ENCODE data around the gene BATF2.

Gene BATF2

DNA sequence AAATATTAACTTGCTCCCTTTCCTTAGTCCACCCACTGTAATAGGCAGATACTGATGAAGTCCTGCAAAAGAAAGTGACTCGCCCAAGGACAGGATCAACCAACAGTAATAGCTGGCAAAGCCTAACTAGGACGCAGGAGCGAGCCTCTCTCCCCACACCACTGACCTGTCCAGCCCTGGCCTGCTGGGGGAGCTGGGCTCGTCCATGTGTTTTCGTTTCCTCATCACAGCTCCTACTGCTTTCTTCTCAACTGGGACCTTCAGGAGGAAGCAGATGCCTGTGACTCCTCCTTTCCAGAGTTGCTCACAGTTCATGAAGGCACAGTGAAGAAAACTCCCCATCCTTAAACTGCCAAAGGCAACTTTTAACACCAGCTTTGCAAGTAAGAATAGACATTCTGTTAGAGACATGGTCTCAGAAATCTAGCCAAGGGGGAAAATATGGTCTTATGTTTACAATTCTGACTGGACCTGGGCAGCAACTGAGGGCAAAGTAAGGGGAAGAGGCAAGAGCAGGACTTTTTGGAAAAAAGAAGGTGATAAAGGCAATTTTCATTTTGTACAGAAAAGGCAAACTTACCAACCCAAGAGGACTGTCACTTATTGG, 49.5 kb downstream of the BATF2 start:
- Histone ChIP-seq H3K9ac (ENCODE audit: low read depth in 1 of 2, low read length in 2 of 2) (no peak overlapping the region), H3K36me3 (ENCODE audit: control insufficient read depth in 1 of 2, insufficient read depth in 2 of 2, low read length in 2 of 2) (no peaks in the 10 kb centered on the region), H3K4me3 (ENCODE audit: low read depth in 1 of 2, low read length in 2 of 2) (no peak overlapping the region), H3K27me3 (ENCODE audit: control insufficient read depth in 1 of 2, insufficient read depth in 2 of 2, low read length in 2 of 2) (peaks cover 0 to 4% of the 10 kb centered on the region in 2 donors), H3K9me3 (ENCODE audit: control insufficient read depth in 1 of 2, low read length in 2 of 2) (no peaks in the 10 kb centered on the region), H3K4me1 (ENCODE audit: control insufficient read depth in 1 of 2, insufficient read depth in 2 of 2, low read length in 2 of 2) (no peaks in the 10 kb centered on the region), H3K27ac (ENCODE audit: low read depth, low read length) (no peak overlapping the region)
